Subcutaneous adipose tissue (tissue), 4 donors: ENCODE measurements around the gene THSD4. TPM values are rescaled to one million over a fixed set of nuclear protein-coding genes. Genes with fewer than 3 reads are reported as not detected.

ENCODE experiments used
- total RNA-seq, 4 donors: library from RNA; depleted of rRNA; stranded (reverse); fragments of >200 nt; gene quantifications; one replicate each; pipeline ENCODE4 v1.1.0, GENCODE V29; 2016
- TF ChIP-seq, protein P1 (sequence below): fragments of 450-650 bp; IDR thresholded peaks from one replicate; pipeline ENCODE4 v1.5.1; 2016; ENCODE audit warnings: low read depth, mild to moderate bottlenecking, control low read depth, antibody characterized with exemption, moderate library complexity

The THSD4 gene
- total RNA-seq, 4 donors from 2014 or later, result 0.17 to 0.94 (median 0.63) TPM

DNA sequence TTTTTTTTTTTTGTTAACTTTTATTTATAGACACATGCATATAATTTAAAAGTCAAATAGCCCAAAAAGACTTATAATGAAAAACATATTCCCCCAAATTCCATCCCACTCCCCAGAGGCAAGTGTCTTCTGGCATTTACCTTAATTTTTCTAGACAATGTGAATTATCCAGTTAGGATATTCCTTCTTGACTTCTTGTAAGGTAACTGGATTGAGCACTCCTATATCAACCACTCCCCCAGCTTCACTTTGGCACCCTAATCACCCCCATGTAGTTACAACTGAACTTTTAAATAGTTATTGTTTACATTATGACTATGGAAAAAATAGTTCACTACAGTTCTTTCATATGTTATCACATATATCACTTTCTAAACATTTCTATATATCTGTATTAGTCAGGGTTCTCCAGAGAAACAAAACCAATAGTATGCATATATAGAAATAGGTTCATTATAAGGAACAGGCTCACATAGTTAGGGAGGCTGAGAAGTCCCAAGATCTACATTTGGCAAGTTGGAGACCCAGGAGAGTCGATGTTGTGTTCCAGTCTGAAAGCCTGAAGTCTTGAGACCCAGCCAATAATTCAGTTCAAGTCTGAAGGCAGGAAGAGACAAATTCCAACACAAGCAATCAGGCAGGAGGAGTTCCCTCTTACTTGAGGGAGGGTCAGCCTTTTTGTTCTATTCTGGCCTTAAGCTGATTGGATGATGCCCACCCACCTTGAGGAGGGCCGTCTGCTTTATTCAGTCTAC lies 175.8 kb downstream of the THSD4 start:
- TF ChIP-seq, protein P1, sequence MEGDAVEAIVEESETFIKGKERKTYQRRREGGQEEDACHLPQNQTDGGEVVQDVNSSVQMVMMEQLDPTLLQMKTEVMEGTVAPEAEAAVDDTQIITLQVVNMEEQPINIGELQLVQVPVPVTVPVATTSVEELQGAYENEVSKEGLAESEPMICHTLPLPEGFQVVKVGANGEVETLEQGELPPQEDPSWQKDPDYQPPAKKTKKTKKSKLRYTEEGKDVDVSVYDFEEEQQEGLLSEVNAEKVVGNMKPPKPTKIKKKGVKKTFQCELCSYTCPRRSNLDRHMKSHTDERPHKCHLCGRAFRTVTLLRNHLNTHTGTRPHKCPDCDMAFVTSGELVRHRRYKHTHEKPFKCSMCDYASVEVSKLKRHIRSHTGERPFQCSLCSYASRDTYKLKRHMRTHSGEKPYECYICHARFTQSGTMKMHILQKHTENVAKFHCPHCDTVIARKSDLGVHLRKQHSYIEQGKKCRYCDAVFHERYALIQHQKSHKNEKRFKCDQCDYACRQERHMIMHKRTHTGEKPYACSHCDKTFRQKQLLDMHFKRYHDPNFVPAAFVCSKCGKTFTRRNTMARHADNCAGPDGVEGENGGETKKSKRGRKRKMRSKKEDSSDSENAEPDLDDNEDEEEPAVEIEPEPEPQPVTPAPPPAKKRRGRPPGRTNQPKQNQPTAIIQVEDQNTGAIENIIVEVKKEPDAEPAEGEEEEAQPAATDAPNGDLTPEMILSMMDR, result no peak

DNA sequence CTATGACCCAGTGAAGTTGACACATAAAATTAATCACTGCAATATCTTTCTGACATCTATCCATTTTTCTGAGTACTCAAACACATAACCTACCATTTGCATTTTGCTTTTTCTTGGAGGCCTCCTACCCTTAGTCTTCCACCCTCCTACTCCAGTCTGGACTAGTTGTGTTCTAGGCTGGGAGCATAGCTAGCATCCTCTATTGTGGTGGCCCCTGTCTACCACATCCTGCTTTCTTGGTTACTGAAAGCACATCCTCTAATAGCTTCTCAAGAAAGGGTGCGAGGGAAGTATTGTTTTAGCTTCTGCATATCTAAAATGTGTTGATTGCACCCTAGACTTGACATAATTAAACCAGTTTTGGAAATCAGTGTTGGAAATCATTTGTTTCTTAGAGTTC lies 176.5 kb downstream of the THSD4 start:
- TF ChIP-seq, protein P1, result no peak

DNA sequence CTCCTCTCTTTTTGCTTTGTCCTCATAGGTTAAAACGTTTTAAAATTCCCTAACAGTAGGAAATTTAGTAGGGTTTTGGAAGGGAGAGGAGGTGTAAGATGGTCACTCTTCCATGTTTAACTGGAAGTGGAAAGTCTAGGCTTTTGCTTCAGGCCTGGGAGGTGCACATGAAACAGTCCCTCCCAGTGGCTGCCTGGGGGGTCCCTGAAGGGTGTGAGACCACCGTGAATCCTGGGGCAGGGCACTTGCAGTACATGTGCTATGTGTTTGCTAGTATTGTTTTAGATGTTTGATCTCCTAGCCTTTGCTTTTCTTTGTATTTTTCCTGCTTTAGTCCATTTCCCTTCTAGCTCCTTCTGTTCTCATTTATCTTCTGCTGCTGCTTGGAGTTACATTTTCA lies 178.5 kb downstream of the THSD4 start:
- TF ChIP-seq, protein P1, result no peak

DNA sequence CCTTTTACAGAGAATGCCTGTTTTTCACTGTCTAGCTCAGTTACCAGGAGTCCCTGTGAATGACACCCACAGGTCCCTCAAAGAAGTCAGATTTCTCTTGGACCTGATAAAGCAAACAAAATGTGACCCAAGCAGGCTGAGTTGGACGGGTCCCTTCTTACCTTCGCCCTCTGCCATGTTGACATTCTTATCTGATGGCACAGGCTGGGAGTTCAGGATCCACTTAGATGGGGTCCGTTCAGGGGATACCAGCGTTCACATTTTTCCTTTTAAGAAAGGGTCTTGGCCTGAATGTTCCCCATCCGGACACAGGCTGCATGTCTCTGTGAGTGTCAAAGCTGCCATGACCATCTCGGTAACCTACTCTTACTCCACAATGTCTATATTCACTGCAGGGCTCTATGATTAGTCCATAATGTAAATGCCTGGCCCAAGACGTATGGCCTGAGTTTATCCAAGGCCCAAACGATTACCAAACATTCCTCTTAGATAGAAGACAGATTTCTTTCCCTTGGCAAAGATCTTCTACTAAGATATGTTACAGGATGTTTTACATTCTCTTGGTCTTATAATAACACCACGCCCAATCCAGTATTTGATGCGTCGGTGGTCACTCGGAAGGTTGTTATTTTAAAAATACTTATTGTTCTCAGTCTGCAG lies 179.1 kb downstream of the THSD4 start:
- TF ChIP-seq, protein P1, result no peak

DNA sequence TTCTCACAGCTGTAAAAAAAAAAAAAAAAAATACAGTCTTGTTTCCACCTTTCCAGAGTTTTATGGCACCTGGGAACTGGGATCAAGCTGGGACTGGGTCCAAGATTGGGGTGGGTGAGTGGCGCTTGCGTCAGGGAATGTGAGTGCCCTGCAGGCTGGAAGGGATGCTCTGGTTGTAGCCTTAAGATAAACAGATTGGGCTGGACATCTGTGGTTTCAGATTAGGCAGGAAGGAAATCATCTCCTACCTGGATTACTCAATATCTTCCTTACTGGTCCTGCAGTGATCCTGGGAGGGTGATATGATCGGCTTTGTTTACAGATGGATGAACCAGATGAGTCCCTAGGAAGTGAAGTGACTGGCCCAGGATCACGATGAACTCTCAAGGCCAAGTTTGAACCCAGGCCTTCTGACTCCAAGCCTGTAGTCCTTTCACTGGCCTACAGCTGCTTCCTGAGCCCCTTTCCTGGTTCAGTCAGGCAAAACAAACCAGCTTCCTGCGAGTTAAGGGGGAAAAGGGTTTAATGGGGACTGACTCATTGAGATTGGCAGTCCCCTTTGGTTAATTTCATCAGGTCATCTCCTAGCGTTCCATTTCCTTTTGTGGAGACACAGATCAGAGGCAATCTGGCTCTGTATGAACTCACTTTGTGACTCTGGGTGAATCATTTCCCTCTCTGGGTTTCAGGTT lies 179.8 kb downstream of the THSD4 start:
- TF ChIP-seq, protein P1, result no peak

DNA sequence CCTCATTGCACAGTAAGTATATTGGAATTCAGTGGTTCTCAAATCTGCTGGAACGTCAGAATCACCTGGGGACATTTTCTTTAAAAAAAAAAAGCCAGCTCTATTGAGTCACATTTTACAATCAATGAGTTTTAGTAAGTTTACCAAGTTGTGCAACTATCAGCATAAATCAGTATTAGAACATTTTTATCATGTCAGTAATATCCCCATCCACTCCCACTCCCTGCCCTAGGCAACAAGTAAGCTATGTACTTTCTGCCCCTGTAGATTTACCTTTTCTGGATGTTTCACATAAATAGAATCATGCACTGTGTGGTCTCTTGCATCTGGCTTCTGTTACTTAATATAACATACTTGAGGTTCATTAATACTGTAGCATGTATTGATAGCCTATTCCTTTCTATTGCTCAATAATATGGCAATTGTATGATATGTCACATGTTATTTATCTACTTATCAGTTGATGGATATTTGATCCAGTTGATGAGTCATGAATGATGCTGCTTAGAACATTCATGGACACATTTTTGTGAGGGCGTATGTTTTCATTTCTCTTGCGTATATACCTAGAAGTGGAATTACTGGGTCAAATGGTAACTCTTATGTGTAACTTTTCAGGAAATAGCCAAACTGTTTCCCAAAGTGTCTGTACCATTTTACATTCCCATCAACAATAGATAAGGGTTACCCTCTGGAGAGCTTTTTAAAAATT lies 180.5 kb downstream of the THSD4 start:
- TF ChIP-seq, protein P1, result no peak
